Measurements from ENCODE around the gene ROCK2. TPM values are rescaled to one million over a fixed set of nuclear protein-coding genes. Genes with fewer than 3 reads are reported as not detected.

ROCK2 gene
- total RNA-seq, 1 donor from 2014 or later: 65.9 TPM

DNA sequence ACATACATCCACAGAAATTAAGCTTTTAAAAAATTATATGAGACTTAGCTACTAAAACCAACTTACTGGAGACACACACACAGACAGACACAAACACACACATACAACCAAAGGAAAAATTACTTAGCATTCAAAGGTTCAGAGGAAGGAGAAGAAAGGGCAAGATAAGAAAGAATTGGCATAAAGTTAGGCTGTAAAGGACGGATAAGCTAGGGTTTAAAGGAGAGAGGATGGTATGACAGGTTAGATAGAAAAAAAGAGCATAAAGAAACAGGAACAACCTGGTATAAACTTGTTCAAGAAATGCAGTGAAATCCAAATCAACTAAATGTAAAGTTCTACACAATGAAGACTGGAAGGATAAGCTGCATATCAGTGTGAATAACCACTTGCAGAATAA lies 115.7 kb downstream of the ROCK2 start:
- no peak for DNase-seq

DNA sequence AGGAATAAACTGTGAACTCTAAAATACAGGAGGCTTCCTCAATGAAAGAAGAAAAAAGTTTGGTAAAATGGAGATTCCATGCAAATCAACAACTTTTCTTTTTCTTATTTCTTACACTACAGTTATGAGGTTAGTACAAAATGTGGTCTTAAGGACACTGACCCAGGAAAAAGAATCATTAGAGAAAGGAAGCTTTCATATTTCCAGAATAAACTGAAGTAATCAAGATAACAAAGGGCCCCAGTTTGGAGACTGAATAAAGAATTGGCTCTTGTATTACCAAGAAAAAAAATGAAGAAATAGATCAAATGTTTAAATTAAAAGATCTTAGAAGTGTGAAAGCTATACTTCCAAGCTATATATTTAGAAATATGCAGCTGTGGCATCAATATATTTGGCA lies 116.8 kb downstream of the ROCK2 start:
- no peak for DNase-seq

DNA sequence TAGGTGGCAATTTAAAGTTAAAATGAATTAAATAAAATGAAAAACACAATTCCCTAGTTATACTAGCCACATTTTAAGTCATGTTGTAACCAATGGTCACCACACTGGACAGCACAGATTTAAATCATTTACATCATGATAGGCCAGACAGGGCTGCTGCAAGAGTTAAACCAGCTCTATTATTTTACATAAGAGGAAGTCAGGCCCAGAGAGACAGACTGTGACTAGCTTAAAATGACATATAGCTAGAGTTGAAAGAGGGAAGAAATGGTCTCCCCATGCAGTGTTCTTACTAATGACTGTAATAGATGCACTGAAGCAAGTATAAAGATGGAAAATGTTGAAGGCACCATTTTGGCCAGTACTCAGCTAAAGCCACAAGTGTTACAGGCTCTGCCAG lies 119.5 kb downstream of the ROCK2 start:
- DNase-seq: no peak

DNA sequence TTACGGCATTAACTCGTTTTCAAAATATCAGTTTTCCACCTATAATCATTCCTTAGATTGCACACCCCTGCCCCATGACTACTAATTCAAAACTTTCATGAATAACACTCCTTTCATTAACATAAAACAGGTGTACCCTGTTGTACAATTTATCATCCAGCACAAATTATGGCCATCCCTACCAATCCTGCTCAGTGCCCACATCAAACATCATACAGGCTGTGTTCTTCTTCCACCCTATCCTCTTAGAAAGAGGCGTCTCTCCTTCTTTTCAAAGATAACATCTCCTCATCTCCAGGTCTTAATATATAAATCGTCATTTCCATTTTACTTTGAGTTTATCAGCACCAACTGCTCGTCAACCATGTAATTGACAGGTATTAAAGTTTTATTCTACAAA lies 121.6 kb downstream of the ROCK2 start:
- DNase-seq: no peak

DNA sequence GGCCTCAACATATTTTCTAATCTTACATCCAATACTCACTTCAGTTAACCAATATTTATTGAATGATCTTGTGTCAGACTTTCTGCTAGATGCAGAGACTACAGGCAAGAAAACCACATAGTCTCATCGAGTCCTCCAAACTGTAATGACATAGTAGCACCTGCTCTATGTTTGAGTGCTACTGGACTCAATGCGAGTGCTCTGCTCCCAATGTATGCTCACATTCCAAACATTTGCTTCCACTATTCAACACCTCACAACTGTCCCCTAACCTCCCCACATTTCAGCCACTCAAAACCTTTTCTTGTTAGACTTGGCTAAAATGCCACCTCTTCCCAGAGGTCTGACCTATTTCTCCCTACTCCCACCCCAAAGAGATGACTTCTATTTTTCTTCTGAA lies 124.0 kb downstream of the ROCK2 start:
- no peak for DNase-seq

DNA sequence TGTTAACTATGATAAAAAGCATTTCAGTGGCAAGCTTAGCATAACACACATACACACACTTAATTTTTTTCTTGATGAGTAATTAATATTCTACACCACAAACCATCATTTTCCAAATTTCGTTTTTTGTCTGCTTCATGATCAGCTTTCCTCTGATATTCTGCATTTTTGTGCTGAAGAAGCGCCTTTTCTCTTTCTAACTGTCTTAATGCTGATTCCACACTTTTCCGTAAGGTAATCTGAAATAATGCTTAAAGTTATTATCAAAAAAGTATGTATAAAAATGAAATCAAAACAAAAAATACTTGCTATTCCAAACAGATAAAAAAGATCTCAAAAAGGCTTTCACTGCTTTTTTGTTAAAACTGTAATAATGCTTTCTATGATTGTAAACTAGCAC lies 129.0 kb downstream of the ROCK2 start:
- no peak for DNase-seq

DNA sequence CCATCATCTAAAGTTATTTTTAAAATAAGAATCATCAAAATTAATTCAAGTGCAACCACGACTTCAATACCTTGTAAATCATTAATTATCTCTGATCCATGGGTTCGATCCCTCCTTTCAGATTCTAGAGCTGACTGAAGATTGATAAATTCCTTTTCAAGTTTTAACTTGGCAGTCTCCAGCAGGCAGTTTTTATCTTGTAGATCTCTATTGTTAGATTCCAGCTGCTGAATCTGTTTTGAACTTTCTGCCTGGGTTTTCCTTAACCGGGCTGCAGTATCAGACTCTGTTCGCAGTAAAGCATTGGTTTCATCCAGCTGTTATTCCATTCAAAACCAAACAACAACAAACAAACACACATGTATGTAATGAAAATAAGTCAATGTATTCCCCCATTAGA lies 129.7 kb downstream of the ROCK2 start:
- DNase-seq: no peak

DNA sequence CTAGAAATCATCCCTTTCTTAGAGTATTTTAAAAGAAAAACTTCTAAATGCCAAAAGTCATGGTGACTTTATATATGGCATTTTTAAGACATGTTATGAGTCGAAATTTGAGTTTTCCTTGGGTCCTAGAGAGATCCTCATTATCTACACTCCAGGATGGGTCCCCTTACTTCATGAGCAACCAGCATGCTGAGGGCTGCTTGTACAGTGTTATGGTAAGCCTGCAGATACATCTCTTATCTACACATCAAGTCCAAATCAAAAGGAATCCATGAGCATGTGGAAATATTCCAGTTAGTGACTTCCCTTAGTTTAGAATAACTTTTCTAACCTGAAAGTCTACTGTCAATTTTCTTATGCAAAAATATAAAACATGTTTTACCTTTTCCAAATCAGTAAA lies 130.5 kb downstream of the ROCK2 start:
- DNase-seq: no peak

DNA sequence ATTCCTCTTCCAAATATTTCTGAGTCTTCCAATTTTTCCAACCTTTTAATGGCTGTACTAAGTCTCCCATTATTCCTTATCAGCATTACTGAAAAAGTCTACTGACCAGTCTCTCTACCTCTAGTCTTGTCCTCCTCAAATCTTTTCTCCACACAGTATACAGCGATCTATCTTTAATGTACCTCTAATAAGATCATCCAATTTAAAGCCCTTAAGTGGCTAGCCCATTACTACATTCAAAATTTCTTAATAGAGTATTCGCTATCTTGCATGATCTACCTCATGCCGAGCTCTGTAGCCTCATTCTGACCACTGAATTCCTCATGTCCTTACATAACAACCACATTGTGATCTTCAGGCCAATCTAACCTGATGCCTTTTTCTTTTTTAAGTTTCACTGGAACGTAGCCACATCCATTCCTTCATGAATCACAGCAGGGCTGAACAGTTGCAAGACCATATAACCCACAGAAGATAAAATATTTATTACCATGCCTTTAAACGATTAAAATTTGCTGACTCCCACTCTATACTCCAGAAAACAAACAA lies 131.3 kb downstream of the ROCK2 start:
- no peak for DNase-seq

DNA sequence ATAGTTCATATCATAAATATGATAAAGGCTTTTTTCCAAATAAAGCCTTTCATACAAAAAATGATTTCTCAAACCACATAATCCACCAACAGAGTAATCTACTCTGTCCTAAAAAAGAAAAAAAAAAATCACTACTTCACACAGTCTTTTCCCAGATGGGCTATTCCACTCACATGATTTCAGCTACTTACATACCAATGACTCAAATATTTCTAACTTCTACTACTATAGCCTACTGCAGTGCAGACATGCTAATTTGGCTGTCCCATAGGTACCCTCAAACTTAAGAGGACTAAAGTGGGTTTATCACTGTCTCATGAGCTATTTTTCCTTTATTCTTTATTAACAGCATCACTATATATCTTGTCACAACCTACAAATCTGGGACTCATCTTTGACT lies 131.8 kb downstream of the ROCK2 start:
- DNase-seq: no peak

DNA sequence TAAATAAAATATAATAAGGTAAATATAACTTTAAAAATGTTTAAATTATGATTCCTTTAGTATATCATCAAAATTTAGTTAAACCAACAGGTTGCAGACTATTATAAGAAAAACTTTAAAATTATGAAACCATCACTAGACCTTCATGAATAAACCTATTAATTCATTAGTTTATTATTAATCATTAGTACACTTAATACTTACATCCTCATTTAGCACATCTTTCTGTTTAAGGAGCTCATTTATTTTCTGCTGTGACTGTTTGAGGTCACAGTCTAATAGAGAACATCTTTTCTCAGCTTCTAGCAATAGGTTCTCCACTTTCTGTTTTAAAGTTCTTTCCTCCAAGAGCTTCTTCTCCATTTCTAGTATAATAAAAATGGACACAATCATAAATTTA lies 136.4 kb downstream of the ROCK2 start:
- DNase-seq: no peak

DNA sequence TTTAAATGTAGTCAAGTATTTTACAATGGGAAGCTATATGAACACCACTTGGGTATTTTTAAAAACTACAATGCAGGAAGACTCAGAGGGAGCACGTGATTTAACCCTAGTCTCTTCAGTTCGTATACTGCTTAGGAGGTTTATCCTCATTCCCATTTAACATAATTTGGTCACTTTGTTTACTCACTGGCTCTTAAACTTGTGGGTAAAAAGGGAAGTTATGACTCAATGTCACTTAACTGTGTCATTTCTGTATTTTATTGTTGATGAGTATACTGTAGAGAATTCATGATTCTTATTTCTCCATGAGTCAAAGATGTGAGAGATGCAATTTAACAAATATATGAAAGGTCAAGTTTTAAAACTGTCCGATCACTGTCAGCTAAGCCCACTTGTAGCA lies 141.0 kb downstream of the ROCK2 start:
- DNase-seq: peak; percentile 69

DNA sequence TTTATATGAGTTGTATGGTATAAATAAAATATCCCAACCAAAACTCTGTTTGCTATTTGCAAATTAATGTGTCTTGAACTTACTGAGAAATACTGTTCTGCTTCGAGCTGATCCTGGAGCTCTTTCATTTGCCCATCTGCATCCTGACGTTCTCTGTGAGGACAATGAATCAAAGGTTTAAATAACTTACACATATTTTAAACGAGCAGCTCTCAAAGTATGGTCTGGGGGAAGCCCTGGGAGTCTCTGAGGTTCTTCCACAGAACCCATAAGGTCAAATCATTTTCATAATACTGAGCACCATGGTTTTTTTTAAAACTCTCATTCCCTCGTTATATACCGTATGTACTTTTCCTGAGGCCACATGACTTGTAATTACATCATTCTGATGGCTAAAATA lies 142.5 kb downstream of the ROCK2 start:
- DNase-seq: no peak

DNA sequence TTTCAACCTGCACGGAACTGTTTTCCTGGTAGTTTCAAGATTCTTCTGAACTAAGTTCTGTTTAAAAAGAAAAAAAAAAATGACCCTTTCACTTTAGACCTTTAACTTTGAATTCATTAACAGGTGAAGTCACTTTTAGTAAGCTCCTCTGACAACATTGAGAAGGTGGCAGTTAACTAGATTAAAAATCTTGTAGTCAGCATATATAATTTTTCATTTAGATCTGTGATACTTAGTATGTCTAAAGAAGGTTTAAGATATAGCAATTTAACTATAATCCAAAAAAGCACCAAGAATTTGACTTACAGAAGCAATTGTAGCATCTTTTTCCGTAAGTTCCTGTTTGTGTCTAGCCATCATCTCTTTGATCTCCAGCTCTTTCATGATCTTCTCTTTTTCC lies 143.8 kb downstream of the ROCK2 start:
- no peak for DNase-seq

DNA sequence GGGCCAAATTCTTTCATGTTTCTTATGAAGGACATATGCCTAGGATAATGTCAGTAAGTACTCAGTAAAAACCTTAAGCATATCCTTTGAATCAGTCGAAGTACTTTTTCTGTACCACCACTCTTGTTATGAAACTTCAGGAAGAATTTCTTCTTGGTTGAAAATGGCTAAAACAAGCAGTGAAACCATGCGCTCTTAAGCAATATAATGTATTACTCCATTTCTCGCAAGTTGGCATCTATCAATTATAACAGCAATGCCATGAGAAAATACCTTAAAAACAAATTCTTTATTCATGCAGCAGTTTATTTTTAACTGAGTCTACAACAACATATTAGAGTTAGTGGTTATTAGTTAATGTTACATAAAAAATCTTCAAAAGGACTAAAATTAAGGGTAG lies 148.2 kb downstream of the ROCK2 start:
- DNase-seq: no peak

DNA sequence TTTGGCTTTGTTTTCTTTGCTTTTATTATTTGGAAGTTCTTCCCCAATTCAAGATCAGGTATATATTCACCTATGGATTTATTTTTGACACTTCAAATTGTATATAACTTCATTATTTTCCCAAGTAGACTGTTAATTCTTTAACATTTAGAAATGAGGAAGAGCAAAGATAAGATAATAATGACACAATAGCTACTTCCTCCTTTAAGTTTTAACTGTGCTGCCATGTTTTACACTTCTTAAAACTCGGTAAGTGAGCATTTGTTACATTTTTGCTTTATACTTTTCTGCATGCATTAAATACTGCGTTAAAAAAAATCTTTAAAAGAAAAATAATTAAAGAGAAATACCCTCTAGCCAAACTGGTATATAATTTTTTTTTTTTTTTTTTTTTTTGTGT lies 156.7 kb downstream of the ROCK2 start:
- no peak for DNase-seq

DNA sequence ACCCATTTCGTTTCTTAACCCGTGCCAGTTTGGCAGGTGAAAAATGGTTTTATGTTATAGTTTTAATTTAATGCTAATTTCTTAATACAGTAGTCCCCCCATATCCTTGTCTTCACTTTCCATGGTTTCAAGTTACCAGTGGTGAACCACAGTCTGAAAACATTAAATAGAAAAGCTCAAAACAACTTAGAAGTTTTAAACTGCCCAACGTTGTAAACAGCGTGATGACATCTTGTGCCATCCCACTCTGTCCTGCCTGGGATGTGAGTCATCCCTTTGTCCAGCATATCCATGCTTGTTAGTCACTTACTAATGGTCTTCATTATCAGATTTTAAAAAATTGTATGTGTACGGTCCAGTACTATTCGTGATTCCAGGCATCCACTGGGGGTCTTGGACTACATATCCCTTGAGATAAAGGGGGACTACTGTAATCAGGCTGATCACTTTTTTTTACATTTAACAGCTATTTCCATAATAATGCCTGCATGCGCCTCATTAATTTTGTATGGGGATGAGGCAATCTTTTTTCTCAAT lies 157.3 kb downstream of the ROCK2 start:
- DNase-seq: peak; percentile 77

DNA sequence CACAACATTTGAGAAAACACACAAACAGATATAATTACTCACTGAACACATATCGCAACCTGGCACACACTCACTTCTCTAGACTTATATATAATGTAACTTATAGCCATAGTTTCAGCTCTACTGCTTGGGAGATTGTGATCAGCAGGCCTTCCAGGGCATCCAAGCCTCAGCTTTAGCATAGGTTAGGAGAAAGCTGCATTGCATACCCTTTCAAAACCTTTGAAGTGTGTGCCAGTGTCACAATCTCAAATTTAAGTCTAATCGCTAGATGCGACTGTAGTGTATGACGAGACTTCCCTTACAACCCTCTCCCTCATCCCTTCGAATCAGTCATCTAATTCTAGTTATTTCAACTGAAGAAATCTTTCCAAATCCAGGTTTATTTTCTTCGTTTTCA lies 158.3 kb downstream of the ROCK2 start:
- DNase-seq: no peak

DNA sequence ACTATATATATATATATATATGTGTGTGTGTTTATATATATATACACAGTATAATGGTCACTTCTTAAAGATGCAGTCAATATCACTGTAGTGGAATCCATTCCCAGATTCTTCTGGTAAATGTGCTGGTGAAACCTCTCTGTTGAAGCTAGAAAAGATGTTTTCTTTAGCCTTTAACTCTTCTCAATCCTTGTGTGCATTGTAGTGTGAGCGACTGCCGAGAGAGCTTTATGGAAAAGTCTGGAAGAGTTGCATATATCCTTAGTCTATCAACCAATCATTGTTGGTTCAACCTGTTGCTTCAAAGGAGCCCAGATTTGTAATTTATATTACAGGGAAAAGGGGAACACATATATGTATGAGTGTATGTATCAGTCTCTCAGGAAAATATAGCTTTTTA lies 161.5 kb downstream of the ROCK2 start:
- no peak for DNase-seq

DNA sequence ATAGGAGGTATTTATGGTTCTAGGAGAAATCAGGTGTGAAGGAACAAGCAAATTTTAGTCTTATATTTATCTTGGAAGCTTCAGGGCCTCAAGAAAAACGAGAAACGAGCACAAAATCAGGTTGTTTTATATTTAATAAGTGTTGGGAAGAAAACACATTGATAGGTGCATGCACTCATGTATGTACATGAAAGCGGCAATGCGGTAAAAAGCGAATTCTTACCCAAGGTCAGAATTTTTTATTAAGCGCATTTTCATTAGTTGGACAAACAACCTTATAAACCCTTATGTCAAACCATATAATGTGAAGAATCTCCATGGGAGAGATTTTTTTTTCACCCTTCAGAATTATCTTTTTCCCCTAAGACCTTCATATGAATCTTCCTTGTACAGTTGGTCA lies 163.8 kb downstream of the ROCK2 start:
- no peak for DNase-seq

DNA sequence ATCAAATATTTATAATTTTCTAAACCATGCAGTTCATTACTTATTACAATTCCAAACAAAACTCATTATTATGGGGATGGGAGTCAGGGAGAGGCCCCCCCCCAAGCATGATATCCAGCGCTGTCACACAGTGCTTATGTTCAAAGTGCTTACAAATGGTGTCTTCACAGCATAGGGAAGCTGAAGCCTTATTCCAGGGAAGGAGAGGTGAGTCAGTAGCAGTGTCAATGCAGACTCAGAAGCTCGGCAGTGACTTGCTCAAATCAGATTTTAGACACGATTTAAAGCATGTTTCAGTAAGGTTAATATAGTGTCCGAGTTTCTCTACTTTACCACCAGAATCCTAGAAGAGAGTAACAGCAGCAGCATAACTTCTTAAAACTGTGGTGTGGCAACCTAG lies 164.5 kb downstream of the ROCK2 start:
- no peak for DNase-seq

DNA sequence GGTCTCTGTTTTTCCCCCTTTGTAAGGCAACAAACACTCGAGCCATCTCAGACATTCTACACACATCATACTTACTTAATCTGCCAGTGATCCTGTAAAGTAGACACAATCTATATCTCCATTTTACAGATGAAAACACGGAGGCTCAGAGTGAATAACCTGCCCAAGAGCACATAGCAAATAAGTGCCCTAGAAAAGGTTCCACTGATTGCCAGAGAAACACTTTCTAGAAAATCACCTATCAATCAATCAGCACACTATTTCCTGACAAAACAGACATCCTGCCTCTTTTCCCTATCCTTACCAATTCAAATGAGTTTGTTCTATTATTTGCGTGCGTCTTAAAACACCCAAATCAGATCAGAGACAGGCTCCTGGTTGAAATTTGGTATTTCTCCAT lies 165.2 kb downstream of the ROCK2 start:
- DNase-seq: no peak

DNA sequence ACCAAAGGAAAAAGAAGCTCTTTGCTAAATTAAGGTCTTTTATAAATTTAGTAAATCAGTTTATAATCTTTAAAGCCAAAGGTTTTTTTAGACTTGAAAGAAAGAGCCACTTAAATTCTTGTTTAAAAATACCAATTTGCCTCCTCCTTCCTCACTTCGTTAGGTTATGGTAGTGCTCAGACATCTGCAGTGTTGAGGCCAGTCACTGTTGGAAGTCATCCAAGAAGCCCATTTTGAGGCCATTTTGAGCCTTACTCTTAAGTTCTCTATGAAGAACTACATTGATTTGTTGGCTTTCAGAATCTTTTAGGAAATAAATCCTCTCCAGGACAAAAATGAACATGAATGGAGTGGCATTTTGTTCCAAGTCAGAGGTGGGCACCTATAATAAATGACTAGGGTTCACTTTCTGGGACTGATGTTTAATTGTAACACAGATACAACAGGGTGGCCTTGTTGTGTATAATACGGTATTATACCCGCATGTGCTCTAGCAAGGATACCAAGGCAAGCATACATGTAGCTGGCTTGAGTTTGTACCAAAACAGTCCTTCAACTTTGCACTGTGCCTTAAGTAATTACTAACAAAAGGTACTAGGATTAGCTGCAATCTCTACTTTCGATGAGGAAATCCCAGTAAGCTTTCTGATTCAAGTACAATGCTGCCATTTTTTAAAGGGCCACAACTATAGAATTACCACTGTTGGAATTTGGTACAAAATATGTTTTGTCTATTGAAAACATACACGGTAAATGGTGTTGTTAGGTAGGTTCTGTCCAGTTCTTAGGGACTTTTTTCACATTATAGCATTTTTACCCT lies 166.4 kb downstream of the ROCK2 start:
- DNase-seq: no peak

DNA sequence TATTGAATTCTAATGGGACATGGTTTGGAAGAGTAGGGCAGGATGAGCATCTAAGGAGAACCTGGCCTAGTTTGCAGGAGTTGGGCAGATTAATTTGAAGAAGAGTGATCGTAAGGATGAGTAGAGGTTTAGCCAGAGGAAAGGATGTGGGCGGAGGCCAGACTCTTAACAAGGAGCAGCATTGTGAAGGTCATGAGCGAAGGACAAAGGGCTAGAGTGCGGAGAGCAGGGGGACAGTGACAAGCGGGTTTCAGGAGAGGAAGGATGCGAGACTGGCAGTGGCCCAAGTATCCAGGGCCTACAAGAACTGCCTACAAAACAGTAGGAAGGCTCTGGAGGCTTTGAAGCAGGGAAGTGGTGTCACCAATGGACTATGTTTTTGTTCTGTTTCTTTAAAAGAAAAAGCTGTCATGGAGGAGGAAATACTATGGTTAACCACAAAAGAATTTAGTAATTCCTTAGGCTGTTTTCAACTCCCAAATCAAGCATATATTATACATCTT lies 169.1 kb downstream of the ROCK2 start:
- peak; percentile 32 for DNase-seq
